Iris pigment epithelial cell (primary cell): ENCODE results near the gene APLNR.
"Not testable (repeated sequence)": the region's sequence is repeated elsewhere in the genome, so short reads cannot be mapped to it uniquely, and the experiment has no call there.

Experiments
- DNase-seq: peaks from one replicate; pipeline ENCODE4 v3.0.0-alpha.2; 2011; ENCODE audit warnings: low read depth

Gene APLNR

DNA sequence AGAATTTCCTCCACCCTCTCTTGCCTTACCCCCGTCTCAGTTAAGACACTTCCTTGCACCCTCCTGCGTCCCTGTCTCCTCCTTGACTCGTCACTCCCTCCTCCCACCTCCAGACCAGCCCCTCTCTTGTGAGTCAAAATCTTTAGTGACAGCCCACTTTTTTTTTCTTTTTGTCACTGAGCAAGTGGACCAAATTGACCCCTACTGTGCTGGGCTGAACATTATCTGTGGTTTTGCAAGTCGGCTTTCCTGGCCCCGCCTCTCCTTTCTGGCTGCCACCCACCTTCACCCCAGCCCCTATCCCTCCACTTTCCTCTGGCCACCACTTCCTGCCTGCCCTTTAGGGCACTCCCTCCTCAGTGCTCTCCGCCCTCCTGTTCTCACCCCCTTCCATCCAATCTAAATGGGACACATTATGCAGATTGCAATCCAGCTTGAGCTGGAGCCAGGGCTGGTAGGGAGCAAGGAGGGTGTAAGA lies at the start of gene APLNR:
APLNR (minus strand) TSS at position 47 of the 478 bp plus-strand sequence. CDS start 246 bp downstream, outside the sequence.
- DNase-seq = no peak

DNA sequence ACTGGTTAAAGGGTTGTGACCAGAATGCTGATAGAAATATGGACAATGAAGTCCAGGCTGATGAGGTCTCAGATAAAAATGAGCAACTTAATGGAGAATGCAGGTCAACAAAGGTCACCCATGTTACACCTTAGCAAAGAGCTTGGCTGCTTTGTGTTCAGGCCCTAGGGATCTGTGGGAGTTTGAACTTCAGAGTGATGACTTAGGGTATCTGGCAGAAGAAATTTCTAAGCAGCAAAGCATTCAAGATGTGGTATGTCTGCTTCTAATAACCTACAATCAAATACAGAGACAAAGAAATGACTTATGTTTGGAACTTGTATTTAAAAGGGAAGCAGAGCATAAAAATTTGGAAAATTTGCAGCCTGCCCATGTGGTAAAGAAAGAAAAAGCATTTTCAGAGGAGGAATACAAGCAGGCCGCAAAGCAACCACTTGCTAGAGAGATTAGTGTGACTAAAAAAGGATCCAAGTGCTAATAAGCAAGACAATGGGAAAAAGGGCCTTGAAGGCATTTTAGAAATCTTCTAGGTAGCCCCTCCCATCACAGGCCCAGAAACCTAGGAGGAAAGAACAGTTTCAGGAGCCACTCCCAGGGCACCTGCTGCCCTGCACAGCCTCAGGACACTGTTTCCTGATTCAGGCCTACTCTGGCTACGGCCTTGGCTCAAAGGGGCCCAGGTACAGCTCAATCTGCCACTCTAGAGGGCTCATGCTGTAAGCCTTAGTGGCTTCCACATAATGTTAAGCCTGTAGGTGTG lies 46.4 kb upstream of the APLNR start:
- DNase-seq = no peak

DNA sequence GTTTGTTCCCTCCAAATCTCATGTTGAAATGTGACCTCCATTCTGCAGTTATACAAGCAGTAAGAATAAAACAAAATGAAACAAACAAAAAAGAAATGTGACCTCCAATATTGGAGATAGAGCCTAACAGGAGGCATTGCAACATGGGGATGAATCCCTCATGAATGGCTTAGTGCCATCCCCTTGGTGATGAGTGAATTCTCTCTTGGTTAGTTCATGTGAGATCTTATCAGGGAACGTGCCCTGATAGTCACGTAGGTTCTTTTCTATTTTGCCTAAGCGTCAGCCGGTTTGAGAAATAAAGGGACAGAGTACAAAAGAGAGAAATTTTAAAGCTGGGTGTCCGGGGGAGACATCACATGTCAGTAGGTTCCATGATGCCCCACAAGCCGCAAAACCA lies 44.5 kb upstream of the APLNR start:
- not testable (repeated sequence) for DNase-seq

GRCh38 chr11:57279116-57279515 lies 42.1 kb upstream of the APLNR start:
- DNase-seq = peak; percentile 74

- DNase-seq = no peak
These were observed 41.7 kb upstream of the APLNR start for GRCh38 chr11:57278721-57279095.

DNA sequence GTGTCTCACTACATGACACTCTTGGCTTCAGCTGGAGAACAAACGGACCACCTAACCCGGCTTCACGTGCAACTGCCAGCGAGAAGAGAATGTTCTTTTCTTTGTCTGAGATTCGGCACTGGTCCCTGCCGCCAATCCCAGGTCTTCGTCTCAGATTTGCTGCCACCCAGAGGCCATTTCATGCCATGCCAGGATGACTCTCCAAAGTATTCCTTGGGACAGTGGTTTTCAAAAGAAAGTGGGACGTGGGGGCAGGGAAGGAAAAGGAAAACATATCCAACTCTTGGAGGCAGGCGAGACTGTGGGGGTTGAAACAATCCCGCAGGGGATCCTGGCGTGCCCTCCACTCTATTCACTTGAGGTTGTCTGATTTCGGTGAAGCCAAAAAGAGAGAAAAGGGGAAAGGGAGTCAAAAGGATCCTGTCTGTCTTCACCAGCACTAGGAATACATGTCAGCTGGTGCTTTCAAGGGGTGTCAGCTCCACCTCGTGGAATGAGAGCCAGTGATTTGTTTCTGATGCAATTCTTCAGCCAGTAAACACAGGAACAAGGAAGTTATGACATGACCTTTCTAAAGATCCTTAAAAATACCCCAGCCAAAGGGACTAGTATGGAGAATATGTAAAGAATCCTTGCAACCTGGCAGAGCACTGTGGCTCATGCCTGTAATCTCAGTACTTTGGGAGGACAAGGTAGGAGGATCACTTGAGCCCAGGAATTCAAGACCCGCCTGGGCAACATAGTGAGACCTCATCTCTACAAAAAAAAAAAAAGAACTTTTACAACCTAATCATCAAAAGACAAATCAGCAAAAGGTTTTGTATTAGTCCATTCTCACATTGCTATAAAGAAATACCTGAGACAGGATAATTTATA lies 41.0 kb upstream of the APLNR start:
- peak; percentile 88 for DNase-seq

GRCh38 chr11:57276971-57277675 lies 40.1 kb upstream of the APLNR start:
- DNase-seq = peak; percentile 74

GRCh38 chr11:57276169-57276970 lies 39.3 kb upstream of the APLNR start:
- no peak for DNase-seq

DNA sequence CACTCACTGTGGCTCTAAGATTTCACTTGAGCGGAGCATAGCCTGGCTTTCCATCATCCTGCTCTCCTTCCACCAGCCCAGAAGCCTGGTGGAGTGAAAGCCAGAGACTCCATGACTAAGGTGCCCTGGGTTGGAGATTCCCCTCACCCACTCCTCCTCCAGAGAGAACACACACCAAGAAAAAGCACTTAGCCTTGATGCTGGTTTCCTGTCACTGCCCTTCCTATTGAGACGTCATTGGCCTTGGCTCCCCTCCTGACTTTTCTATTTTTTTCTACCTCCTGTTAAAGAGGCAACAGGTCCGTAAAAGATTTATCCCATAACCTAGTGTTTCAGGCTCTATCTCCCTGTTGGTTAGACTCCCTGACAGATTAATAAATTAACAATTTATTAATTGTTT lies 38.5 kb upstream of the APLNR start:
- DNase-seq = no peak

DNA sequence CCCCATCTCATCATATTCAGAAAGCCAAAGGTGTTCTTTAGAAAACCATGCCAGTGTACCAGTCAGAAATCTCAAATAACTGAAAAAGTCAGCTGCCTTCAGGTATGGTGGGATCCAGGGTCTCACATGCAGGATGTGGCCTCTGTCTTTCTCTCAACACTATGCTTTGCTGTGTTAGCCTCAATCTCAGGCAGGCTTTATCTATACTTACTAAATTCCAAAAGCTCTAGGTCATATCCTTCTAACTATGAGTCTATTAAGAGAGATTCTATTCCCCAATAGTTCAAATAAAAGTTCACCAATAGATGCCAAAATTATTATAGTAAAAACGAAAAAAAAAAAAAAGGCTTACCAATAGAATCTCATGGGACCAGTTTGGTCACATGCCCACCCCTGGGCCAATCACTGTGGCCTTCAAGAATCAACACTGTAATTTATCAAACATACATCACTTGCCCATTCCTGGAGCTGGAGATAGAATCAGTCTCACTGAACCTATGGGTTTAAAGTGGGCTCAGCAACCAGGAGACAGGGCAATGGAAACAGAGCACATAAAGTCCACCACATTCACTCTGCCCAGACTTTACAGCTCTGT lies 38.0 kb upstream of the APLNR start:
- DNase-seq = no peak

DNA sequence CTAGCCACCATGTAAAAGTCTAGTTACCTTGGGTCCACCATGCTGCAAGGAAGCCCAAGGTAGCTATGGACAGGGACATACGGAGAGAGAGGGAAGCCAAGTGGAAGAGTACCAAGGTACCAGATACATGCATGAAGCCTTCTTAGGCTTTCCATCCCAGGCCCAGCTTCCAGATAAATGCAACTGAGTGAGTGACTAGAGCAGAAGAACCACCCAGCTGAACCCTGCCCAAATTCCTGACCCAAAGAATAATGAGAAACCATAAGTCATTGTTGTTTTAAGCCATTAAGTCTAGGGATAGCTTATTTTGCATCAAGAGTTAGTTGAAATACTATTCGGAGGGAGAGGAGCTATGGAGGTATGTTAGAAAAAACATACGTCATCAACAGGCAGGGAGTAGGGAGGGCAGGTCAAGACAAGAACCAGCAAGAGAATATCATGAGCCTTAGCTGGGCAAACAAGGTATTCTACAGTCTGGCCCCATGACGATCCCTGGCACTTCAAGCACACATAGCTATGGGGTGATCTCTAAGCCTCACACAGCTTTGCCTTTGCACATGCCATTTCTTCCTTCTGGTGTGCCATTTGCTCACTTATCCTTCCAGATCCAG lies 36.5 kb upstream of the APLNR start:
- no peak for DNase-seq

GRCh38 chr11:57269571-57270021 lies 32.5 kb upstream of the APLNR start:
- DNase-seq = no peak

DNA sequence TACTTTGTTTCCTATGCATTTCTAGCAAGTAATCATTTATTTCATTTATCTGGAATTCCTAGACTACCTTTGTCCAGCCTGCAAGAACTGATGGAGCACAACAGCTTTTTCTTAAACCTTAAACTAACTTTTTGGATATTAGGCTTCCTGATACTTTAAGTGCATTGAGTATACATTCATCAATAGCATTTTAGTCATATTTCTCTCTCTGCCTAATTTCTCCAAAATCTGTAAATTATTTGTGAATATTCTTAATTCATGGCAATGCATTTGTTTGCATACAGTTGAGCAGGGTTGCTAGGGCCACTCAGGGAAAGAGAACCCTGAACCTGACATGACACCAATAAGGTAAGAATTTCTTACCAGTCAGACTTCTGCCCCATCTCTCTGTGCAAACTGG lies 29.1 kb upstream of the APLNR start:
- DNase-seq = no peak

DNA sequence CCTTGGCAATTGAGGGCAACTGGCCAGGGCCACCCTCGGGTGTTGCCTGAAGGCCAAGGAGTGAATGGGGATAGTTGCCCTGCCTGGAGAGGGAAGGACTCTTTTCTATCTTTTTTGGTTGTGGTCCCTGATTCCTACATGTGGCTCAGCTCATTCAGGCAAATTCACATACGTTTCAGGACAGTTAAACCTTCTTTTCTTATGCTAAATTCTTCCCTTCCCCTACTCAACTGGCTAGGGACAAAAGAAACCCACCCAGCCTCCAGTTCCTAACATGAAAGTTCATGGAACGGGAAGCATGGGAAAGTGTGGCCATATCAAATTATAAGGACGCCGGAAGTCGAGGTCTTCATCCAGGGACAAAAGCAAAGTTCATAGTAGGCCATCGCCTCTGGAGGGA lies 26.3 kb upstream of the APLNR start:
- DNase-seq = no peak

GRCh38 chr11:57262157-57262556 lies 25.1 kb upstream of the APLNR start:
- DNase-seq = no peak

GRCh38 chr11:57260937-57261783 lies 24.1 kb upstream of the APLNR start:
- DNase-seq = no peak

DNA sequence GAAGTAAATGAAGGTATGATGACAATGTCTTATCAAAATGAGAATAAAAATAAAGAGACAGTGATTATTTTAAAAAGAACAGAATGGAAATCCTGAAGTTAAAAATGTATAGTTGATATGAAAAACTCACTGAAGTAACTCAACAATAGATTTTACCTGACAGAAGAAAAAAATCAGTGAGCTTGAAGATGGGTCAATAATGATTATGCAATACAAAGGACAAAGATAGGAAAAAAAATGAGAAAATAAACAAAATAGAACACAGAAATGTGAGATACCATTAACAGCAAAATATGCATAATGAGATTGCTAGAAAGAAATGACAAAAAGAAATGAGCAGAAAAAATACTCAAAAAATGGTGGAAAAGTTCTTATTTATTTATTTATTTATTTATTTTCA lies 19.1 kb upstream of the APLNR start:
- no peak for DNase-seq

DNA sequence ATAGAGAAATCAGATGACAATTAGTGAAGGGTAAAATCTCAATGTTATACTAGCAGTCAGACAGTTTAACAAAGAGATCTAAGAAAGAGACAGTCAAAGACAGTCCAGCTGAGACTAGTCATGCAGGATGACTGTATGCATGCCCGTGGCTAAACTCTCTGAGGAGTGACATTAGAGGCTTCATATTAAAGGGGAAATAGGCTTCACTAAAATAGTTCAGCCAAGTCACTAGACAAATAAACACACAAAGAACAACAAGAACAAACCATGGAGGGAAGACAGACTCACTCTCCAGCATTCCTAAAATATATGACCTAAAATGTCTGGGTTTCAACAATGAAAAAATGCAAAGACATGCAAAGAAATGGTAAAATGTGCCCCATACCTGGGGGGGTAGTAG lies 18.6 kb upstream of the APLNR start:
- DNase-seq = no peak

DNA sequence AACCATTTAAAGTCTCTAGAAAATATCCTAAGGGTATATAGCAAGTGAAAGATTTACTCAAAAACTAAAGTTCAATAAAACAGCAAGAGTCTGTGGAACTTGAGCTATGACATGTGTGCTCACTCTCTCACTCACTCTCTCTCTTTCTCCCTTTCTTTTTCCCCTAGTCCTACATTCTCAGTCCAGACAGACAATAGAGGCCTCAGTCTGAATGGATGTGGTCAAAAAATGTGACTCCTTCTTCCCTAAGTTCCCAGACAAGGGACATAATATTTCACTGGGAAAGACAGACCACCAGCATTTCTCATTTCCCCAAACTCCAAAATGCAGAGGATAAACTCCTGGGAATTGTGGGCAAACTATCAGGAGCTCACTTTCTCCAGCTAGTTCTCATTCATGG lies 17.6 kb upstream of the APLNR start:
- DNase-seq = no peak
